Iris pigment epithelial cell (primary cell): ENCODE data around the gene PIK3R6.
A peak's percentile ranks its signal among the peaks of the same experiment; 100 is the strongest.
"Not testable (repeated sequence)": the region's sequence is repeated elsewhere in the genome, so short reads cannot be mapped to it uniquely, and the experiment has no call there.

Experiments used
- DNase-seq: peaks from one replicate; pipeline ENCODE4 v3.0.0-alpha.2; 2011; ENCODE audit warnings: low read depth

Gene PIK3R6

DNA sequence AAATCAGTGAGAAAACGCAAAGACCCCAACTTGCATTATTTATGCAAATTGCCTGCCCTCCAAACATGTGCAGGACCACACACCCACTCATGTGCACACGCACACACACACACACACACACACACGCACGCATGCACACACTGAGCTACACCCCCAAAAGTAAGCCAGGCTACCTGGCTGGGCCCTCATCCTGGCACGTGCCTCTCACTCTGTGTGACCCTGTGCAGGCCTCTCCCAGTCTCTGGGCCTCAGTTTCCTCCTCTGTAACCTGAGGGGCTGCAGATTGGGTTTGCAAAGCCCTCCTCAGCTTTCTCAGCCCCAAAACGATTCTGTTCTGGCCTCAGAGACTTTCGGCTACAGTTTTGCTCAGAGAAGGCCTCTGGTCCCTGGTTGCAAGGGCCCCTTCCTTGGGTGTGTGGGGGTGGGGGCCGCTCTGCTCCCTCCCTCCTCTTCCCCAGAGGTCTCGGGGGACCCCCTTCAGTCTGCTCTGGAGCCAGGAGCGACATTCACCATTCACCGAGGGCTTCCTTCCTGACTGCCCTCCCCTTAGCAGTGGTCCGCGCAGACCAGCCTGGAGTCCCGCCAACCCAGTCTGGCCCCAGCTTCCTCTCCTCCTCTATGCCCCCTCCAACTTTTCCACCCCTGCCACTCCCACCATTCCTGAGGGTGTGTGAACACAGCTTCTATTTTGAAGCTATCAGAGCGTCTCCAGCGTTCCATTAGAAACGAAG lies 5.4 kb upstream of the PIK3R6 start:
- no peak for DNase-seq

DNA sequence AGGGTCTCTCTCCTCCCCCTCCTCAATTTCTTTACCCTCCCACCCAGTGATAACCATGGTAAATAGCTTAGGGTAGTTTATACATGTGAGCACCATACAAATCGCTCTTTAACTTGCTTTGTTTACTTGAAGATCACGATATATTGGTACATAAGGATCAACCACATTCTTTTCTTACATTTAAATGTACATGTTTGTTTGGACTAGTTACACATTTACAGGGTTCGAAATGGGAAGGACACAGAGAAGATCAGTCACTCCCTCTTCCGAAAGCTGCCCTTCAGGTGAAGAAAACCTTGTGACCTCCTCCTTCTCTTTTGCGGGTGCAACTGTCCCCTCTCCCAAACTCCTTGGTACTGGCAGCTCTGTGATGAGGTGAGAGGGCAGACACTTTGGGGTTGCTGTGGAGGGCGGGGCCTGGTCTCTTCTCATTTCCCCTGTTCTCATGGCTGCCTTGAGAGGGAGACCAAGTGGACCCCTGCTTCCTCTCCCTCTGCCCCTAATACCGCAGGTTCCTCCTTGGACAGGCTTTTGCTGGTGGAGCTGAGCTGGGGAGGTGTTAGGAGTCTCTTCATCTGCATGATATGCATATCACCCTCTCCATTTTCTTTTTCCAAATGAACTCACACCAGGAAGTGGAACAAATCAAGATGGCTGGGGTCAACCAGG lies 4.7 kb upstream of the PIK3R6 start:
- no peak for DNase-seq

DNA sequence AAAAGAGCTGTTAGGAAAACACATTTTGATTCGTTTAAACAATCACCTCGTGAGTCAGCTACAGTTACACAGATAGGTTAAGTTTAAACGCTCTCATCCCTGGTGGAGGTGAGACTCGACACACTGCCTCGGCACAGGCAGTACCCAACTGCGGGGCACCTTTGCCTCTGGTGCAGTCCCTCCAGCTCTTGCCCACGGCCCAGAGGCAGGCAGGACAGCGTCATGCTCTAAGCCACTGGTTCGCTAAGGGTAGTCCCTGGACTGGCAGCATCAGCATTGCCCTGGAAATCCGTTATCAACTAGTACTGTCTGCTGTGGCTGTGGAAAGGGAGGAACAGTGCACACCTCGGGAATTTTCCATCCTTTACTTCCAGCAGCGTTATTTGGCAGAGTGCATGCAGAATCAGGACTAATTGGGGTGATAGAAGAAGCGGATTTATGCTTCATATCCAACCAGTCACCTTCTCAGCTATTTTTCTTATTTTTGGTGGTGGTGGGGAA lies 3.7 kb upstream of the PIK3R6 start:
- DNase-seq = no peak

DNA sequence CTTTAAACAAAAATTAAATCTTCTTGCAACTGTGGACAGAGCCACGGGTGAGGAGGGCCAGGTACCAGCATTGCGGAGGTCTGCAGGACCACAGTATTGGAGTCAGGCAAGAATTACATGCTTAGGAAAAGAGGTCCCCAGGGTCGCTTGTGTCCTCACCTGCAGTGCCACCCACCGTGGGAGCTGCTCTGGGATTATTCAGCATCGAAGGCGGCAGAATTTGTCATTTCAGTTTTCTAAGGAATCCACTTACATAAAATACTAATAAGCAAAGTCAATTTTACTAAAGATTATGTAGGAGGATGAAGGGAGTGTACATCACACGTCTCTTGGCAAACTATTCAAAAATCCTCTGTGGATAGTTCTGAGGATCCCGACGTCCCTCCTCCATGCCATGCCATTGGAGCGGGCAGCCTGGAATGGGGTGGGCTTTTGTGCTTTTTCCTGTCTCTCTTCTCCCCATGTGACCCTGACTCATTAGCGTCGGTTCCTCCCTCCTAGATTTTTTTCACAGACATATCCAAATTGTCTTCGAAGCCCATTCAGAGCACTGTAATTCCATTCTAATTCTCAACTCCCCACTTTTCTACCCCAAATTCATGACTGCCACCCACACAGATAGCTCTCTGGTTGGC lies 3.0 kb upstream of the PIK3R6 start:
- DNase-seq = no peak

DNA sequence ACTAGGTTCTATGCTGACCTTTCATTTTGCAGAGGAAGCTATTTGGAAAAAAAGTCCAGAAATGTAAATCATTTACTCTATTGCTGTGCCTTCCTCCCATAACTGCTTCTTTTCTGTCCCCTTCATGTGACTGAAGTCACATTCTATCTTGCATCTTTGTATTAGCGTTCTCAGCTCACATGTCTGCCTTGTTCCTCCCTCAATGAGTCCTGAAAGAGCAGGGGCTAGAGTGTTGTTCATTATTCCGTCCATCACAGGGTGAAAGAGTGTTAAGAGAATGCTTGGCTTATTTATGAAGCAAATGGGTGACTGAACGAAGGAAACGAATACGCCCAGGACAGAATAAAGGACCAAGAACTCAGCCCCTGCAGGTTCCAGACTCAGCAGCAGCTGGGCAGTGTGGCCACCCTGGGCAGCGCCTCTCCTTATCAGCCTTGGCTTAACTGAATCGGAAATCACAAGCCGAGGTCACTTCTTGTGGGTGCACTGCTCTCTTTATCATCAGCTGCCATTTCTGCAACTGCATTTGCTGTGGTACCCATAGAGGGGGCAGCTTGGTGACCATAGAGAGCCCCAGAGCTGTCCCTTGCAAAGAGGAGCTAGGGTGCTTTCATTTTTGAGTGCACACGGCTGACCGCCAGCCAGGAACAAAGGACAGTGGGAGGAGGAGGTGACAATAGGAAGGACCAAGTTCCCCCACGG lies 1.8 kb upstream of the PIK3R6 start:
- DNase-seq = no peak

DNA sequence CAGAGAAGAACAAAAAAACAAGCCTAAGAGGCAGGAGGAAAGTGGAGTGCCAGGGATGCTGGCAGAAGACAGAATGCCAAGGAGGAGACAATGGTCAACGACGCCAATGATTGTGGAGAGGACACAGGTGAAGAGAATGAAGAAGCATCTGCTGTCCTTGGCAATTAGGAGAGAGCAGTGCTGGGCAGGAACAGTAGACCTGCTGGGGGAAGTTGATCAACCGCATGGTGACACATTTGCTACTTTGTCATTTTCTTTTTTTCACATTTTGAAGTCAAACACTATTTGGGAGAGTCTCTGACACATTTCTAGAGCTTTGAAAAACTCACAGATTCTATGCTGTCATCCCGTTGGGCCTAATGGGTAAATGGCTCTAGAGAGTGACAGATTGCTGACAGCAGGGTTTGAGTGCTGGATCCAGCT lies 1.1 kb upstream of the PIK3R6 start:
- no peak for DNase-seq

DNA sequence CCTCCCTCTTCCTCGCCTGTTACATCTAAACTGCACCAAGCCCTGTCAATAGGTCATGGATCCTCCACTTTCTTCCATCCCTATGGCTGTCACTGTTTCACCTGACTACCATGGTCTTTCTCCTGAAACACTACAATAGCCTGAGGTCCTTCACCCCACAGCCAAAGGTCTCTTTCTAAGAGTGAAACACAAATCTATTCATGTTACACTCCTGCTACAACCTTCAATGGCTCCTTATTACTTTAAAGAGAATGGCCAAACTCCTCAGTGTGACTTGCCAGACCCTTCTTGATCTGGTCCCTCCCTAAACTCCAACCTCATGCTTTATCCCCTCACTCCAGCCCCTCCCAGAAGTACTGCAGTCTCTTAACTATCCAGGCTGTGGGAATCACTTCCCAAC lies 618 bp upstream of the PIK3R6 start:
- DNase-seq = no peak

DNA sequence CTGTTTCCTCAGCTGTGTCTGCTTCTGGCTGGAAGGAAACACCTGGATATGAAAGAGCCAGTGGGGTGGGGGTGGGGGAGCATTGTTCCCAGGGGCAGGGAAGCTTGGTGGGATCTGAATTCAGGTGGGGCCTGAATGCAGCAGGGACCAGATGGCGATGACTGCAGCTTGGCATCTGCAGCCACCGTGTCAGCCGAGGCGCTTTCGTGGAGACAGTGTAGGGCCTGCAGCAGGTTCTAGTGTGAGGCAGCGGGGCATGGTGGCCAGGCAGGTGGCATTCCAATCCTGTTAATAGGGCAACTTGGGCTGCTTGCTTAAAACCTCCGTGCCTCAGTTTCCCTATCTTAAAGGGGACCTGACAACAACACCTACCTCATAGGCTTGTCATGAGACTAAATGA lies 1.7 kb downstream of the PIK3R6 start:
- no peak for DNase-seq

DNA sequence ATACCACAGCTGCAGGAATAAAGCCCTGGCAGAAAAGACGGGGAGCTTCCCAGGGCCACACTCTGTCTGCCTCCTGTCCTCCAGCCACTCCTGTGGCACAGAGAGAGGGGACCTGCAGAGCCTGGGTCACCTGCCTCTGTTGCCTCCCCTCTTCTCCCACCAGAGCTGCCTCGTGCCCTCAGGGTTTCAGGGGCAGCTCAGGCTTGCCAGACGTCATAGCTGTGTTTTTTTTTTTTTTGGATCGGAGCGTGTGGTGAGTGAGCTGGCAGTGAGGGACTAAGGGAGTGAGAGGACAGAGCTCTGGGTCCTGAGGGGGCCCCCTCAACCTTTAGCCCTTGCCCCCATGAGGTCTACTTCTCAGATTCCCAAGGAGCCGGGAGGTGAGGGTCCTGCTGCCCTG lies 2.1 kb downstream of the PIK3R6 start:
- DNase-seq = no peak

DNA sequence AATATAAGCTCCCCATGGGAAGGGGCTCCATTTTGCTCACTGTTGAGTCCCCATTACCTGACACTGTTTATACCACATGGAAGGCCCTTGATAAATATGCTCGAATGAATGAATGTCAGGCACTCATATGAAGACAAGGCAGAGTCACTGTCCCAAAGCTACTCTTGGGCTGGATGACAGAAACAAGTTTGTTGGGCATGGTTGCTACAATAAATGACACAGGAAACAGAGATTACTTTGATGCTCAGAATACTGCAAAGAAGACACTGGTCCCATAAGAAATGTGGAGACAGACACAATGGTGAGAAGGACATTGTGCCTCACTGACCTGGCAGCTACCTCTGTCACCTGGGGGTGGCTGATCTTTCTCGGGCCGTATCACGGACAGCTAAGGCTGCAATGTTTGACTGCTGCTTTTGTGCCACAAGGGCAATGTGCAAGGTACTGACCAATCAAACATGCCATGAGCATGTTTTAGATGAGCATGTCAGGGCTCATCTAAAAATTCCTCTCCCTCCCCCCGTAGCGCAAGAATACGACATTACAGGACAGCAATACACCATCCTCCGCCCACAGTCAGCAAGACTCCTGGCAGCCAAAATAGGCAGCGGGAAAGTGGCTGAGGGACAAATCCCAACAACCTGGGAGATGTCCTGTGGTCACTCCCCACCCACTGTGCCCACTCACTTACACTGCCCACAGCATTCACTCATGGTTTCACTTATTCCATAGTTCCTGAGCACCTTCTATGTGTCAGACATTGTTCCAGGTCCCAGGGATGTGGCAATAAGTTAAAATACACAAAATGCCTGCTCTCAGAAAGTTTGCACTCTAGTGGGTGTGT lies 5.0 kb downstream of the PIK3R6 start:
- DNase-seq = no peak

DNA sequence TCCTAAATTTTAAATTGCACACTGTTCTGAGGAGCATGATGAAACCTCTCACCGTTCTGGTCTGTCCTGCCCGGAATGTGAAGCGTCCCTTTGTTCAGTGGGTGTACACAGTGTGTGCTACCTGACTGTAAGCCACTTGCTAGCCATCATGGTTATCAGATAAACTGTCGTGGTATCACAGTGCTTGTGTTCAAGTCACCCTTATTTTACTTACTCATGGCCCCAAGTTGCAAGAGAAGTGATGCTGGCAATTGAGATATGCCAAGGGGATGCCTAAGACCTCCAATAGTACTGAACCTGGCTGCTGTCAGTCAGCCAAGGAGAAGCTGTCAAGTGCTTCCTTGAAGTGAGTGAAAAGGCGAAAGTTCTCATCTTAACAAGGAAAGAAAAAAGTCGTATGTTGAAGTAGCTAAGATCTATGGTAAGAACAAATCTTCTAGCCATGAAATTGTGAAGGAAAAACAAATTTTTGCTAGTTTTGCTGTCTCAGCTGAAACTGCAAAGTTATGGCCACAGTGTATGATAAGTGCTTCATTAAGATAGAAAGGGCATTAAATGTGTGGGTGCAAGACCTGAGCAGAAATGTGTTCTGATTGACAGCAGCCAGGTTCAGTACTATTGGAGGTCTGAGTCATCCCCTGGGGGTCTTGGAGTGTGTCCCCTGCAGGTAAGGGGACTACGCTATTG lies 5.8 kb downstream of the PIK3R6 start:
- no peak for DNase-seq

DNA sequence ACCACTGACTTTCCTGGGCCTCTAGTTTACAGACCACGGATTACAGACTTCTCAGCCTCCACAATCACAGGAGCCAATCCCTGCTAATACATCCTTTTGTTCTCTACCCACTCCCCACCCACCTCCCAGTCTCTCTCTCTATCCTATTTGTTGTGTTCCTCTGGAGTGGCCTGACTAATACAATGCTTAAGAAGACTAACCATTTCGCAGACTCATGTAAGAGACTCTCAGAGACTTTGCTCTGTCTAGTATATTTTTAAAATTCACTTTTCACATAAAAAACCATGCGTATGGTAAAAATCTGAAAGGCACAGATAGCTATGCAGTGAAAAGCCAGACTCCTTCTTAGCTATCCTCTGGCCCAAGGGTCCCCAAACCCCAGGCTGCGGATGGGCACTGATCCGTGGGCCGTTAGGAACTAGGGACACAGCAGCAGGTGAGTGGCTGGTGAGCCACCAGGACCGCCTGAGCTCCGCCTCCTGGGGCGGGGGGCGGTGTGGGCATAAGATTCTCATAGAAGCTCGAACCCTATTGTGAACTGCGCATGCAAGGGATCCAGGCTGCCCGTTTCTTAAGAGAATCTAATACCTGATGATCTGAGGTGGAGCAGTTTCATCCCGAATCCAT lies 7.6 kb downstream of the PIK3R6 start:
- DNase-seq = no peak

DNA sequence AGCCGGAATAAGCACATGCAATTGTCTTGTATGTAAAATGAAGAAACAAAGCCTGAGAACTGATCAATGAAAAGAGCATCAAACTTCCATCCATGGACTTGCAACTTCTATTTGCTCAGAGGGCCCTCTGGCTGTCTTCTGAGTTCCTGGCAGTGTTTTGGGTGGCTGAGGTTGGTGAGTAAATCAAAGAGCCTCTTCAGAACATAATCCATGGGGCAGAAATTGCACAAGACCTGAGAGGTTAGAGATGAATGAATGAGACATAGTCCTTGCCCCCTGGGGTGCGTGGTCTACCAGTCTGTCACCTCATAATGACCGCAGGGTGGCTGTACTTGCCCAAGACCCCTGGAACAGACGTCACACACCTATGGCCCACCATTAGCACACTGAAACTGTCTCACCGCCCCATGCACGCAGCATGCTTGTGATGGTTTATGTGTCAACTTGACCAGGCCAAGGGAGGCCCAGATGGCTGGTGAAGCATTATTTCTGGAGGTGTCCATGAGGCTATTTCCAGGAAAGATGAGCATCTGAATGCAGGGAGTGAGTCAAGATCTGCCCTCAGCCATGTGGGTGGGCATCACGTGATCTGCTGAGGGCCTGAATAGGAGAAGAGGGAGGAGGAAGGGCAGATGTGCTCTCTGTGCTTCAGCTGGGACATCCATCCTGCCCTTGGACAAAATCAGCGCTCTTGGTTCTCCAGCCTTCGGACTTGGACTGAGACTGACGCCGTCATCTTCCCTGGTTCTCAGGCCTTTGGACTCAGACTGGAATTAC lies 8.3 kb downstream of the PIK3R6 start:
- peak; percentile 52 for DNase-seq

DNA sequence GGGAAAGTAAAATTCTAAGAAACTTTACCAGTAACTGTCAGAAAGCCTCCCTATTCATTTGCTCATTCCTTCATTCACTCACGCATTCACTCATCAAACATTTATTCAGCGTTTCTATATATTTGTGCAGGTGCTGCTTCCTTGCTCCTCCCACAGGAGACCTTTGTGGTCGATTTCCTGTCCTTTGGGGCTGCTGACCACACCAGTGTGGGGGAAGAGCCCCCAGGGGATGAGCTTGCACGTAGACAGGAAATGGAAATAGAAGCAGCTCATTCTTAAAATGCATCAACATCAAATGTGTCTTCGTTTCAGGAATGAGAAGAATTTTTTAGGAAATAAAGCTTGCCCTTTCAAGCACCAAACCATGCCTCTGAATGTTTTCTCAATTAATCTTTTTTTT lies 9.6 kb downstream of the PIK3R6 start:
- peak; percentile 76 for DNase-seq

DNA sequence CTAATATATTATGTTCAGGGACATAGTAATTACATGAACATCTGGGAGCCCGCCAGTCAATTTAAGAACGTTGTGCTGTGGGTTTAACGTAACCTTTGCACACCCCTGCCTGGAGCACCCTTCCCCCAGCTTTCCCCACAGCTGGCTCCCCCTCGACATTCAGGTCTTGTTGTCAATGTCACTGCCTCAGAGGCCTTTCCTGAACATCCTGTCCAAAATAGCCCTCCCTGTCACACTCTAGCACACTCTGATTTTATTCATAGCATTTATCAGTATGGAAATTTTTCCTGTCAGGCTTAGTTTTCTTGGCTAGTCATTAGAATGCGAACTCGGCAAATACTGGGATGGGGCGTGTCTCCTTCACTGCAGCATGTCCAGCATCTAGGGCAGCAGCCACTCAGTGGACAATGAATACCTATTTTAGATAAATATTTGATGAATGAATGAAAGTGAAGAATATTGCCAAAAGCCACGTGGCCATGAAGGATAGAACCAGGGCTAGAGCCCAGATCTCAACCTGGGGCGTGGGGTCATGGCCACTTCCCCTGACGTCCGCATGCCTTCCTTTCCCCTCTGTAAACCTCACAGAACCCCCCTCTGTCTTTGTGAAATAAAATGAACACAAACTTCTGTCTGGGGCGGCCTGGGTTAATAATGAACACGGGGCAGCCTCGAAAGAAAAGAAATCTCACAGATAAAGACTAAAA lies 10.5 kb downstream of the PIK3R6 start:
- DNase-seq = no peak

DNA sequence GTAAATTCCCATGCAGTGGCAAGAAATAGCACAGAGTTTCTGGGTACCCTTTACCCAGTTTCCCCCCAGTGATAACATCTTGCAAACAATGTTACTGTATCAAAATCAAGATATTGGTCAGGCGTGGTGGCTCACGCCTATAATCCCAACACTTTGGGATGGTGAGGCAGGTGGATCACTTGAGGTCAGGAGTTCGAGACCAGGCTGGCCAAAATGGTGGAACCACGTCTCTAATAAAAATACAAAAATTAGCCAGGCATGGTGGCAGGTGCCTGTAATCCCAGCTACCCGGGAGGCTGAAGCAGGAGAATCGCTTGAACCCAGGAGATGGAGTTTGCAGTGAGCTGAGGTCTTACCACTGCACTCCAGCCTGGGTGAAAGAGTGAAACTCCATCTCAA lies 11.3 kb downstream of the PIK3R6 start:
- DNase-seq = not testable (repeated sequence)

DNA sequence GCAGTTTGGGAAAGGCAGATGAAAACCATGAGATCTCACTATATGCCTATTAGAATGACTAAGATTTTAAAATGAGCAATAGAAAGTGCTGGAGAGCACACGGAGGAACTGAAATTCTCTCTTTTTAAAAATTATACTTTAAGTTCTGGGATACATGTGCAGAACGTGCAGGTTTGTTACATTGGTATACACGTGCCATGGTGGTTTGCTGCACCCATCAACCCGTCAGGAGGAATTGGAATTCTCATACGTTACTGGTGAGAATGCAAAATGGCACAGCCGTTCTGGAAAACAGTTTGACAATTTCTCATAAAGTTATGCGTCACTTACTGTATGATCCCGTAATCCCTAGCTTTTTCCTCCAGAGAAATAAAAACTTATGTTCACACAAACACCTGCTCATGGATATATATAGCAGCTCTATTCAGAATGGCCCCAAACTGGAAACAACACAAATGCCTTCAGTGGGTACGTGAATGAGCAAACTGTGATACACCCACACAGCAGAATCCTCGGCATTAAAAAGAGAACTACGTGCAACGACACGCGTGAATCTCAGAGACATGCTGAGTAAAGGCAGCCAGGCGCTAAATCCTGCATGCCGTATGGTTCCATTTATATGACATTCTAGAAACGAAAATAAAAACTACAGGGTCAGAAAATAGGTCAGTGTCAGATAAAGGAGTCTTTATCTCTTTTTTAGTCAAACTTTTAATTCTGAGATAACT lies 11.8 kb downstream of the PIK3R6 start:
- DNase-seq = no peak

DNA sequence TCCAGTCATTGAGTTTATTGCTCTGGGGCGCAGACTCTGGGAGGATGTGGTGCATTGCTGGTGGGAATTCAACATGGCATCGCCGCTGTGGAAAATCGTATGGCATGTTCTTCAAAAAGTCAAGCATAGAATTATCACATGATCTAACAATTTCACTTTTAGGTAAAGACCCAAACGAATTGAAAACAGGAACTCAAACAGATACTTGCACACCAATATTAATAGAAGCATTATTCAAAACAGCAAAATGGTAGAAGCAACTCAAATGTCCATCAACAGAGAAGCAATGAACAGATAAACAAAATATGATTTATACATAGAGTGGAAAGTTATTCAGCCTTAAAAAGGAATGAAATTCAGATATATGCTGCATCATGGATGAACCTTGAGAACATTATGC lies 15.9 kb downstream of the PIK3R6 start:
- no peak for DNase-seq
